Hematopoietic multipotent progenitor cell treated with erythropoietin and hydrocortisone succinate and interleukin-3 and kit ligand, for 8 days (in vitro differentiated cells): ENCODE data around the gene VPS26A.
"Not testable (repeated sequence)": the region's sequence is repeated elsewhere in the genome, so short reads cannot be mapped to it uniquely, and the experiment has no call there.

Experiments
- DNase-seq: peaks from one replicate; pipeline ENCODE4 v3.0.0-alpha.2; 2015

Gene VPS26A

DNA sequence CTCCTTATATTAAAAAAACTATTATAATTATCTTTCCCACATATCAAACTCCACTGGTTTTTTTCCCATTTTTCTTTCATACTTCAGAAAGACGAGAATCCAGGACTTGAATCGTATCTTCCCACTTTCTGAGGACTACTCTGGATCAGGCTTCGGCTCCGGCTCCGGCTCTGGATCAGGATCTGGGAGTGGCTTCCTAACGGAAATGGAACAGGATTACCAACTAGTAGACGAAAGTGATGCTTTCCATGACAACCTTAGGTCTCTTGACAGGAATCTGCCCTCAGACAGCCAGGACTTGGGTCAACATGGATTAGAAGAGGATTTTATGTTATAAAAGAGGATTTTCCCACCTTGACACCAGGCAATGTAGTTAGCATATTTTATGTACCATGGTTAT lies 20.2 kb upstream of the VPS26A start:
- no peak for DNase-seq

GRCh38 chr10:69104994-69105790 lies 18.8 kb upstream of the VPS26A start:
- DNase-seq, result no peak

- no peak for DNase-seq
Observed at GRCh38 chr10:69107176-69107490, 16.8 kb upstream of the VPS26A start.

GRCh38 chr10:69107699-69108098 lies 16.3 kb upstream of the VPS26A start:
- DNase-seq, result peak; percentile 65

DNA sequence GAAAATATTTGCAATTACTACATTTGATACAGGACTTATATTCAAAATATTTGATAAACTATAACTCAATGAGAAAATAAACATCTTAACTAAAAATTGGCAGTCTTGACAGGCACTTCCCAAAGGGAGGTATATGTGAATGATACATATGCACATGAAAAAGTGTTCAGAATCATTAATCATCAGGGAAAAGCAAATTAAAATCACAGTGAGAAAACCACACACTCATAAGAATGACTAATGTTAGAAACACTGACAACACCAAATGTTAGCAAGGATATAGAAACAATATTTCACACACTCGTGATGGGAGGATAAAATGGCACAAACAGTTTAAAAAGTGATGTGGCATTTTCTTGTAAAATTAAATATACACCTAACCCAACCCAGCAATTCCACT lies 4.1 kb upstream of the VPS26A start:
- DNase-seq, result no peak

GRCh38 chr10:69123306-69123746 lies 652 bp upstream of the VPS26A start:
- DNase-seq, result no peak

DNA sequence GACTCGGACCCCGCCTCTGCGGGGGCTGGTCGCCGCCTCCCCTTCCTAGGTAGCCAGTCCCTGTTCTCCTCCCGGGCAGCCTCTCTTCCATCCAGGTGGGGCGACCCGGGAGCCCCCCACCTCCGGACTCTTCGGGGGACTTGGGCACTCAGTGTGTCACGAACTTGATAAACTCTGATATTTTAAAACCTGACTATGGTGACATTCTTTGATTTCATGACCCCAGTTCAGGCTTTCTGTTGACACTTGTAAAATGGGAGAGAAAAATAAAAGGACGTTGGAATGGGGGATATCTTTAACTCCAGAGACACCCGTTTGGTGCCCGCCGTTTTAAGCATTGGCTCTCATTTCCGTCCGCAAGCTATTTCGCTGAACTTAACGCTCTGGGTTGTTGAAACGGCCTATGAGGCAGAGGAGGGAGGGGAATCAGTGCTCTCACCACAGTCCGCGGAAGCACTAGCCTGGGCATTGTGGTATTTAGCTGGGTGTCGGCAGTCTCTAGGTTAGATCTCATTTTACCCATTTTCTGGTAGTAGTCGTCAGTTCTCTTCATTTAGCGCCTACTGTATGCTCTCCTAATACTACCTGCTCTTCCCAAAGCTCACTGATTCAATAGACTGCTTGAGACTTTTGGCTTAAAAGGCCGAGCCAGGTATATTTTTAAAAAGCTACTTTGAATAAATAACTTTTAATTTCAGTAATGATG lies 738 bp downstream of the VPS26A start:
- peak; percentile 82 for DNase-seq

- DNase-seq, result peak; percentile 28
Observed at GRCh38 chr10:69125554-69125953, 1.6 kb downstream of the VPS26A start.

DNA sequence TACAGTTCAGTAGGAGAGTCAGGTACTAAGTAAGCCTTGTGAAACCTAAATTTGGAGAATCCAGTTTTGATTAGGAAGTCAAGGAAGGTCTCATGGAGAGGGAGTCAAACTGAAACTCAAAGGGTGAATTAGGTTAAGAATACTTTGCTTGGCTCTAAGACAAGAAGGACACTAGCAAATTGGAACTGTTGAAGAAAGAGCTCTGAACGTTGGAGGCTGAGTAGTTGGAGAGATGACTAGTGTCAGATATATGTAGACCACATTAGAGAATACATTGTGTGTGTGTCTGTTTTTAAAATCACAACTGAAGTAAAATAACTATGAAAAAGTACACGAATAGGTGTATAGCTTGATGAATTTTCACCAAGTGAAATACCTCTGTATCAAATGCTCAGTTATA lies 6.3 kb downstream of the VPS26A start:
- no peak for DNase-seq

DNA sequence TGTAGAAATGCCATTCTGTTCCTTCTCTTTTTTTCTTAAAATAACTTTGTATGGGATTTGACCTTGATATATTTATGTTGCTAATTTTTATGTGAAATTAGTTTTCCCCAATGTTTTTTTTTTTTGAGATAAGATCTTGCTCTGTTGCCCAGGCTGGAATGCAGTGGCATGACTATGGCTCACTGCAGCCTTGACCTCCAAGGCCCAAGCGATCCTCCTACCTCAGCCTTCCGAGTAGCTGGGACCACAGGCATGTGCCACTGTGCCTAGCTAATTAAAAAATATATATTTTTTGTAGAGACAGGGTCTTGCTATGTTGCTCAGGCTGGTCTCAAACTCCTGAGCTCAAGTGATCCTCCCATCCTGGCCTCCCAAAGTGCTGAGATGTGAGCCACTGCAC lies 16.0 kb downstream of the VPS26A start:
- DNase-seq, result no peak

DNA sequence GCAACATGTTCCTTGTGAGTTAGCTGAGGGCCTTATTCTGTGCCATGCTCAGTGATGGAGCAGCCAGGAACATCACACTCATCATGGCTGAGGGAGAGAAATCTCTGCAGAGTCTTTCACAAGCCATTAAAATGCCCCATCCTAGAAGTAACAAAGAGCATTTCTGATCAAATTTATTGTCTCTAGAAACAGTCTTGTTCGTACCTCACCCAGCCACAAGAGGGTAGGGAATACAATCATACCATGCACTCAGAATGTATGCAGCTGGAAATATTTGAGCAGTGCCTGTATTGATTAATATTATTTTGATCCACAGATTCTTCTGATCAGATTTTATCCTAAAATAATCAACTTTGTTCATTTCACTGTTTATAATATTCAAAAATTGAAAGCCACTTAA lies 17.3 kb downstream of the VPS26A start:
- no peak for DNase-seq

GRCh38 chr10:69142074-69142473 lies 18.1 kb downstream of the VPS26A start:
- not testable (repeated sequence) for DNase-seq

DNA sequence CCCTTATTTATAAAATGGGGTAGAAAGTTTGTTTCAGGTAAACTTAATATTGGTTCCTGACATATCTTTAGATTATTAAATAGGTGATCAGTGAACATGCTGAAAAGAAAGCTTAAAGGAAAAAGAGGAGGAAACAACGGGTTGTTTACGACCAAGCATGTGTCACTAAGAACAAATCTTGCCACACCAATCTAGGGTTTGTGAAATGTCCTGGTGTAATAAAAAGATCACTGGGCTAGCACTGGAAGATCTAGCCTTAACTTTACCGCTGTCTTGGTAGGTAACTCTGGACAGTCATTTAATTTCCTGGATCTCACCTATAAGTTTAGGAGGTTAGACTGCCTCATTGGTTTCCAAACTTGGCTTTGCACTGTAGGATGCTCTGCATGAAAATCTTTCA lies 19.0 kb downstream of the VPS26A start:
- no peak for DNase-seq

- DNase-seq, result no peak
Observed at GRCh38 chr10:69145329-69145728, 21.4 kb downstream of the VPS26A start.

DNA sequence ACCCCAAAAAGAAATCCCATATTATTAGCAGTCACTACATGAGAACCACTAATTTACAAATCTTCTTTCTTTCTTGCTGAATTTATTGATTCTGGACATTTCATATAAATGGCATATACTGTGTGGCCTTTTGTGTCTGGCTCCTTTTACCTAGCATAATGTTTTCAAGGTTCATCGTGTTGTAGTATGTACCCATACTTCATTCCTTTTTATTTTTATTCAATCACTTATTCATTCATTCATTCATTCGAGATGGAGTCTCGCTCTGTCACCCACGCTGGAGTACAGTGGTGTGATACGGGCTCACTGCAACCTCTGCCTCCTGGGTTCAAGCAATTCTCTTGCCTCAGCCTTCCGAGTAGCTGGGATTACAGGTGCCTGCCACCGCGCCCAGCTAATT lies 21.9 kb downstream of the VPS26A start:
- no peak for DNase-seq

DNA sequence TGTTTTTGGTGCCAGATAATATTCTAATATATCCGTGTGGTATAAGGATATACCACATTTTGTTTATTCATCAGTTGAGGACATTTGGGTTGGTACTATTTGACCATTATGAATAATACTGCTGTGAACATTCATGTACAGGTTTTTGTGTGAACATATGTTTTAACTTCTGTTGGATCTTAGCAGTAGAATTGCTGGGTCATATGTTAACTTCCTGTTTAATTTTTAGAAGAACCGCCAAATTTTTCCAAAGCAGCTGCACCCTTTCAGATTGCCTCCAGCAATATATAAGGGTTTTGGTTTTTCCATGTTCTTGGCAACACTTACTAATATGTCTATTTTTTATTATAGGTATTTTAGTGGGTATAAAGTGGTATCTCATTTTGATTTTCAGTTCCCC lies 22.8 kb downstream of the VPS26A start:
- peak; percentile 28 for DNase-seq

- DNase-seq, result no peak
Observed at GRCh38 chr10:69151984-69152383, 28.0 kb downstream of the VPS26A start.

GRCh38 chr10:69153227-69153626 lies 29.2 kb downstream of the VPS26A start:
- DNase-seq, result no peak

DNA sequence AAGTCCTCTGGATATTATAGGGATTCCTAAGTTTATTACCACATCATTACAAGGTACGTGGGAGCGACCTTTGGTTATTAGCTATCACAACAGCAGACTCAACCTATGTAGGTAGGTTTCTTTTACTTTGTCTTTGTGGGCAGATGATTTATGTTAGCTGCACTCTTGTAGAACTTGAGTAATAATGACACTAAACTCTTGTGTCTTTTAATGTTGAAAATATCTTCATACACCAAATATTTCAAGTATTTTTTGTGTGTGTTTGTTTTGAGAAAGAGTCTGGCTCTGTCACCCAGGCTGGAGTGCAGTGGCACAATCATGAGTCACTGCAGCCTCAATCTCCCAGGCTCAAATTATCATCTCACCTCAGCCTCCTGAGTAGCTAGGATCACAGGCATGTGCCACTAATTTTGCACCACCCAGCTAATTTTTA lies 36.8 kb downstream of the VPS26A start:
- DNase-seq, result no peak

DNA sequence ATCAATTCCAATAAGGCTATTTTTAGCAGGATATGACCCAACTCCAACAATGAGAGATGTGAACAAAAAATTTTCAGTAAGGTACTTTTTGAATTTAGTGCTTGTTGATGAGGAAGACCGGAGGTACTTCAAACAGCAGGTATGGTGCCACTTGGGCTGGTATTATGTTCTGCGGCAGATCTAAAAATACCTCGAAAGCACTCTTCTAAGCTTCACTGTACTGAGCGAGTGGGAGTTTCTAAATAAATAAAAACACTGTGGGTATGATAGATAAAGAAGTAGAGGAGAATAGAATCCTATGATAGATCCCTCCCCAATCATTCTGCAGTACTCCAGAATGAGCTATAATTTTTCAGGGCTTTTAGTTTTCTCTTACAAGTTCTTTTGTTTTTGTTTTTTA lies 44.5 kb downstream of the VPS26A start:
- DNase-seq, result no peak

GRCh38 chr10:69172241-69172982 lies 48.4 kb downstream of the VPS26A start:
- DNase-seq, result no peak

- DNase-seq, result not testable (repeated sequence)
Observed at GRCh38 chr10:69175326-69175725, 51.3 kb downstream of the VPS26A start.

- DNase-seq, result no peak
Observed at GRCh38 chr10:69176823-69177222, 52.8 kb downstream of the VPS26A start.
